ENCODE data around the gene RNF207. TPM values are rescaled to one million over a fixed set of nuclear protein-coding genes. Genes with fewer than 3 reads are reported as not detected.

Gene RNF207
- total RNA-seq, 1 donor from 2014 or later = 6.6 TPM

- H3K27me3 ChIP-seq (ENCODE audit: control insufficient read depth, insufficient read depth, low read length) = peaks cover 13% of the 10 kb centered on the region
- no peak overlapping the region for H3K4me3 ChIP-seq (ENCODE audit: low read depth, low read length)
- no peak for DNase-seq (ENCODE audit: low read depth)
- no peak for TF ChIP-seq CTCF (IDR thresholded peaks at IDR 0.05; ENCODE audit: insufficient read depth, low read length, severe bottlenecking)
- no peaks in the 10 kb centered on the region for H3K36me3 ChIP-seq (ENCODE audit: control insufficient read depth, insufficient read depth, low read length)
- FAIRE-seq = no peak
These were observed 43.1 kb upstream of the RNF207 start for GRCh38 chr1:6162773-6163172.

- TF ChIP-seq CTCF (IDR thresholded peaks at IDR 0.05; ENCODE audit: insufficient read depth, low read length, severe bottlenecking) = no peak
- DNase-seq (ENCODE audit: low read depth) = no peak
- Histone ChIP-seq H3K4me3 (ENCODE audit: low read depth, low read length) (no peak overlapping the region), H3K36me3 (ENCODE audit: control insufficient read depth, insufficient read depth, low read length) (no peaks in the 10 kb centered on the region), H3K27me3 (ENCODE audit: control insufficient read depth, insufficient read depth, low read length) (peaks cover 13% of the 10 kb centered on the region)
- no peak for FAIRE-seq
These were observed 42.5 kb upstream of the RNF207 start for GRCh38 chr1:6163191-6163972.

- H3K4me3 ChIP-seq (ENCODE audit: low read depth, low read length) = no peak overlapping the region
- TF ChIP-seq CTCF (IDR thresholded peaks at IDR 0.05; ENCODE audit: insufficient read depth, low read length, severe bottlenecking) = no peak
- DNase-seq (ENCODE audit: low read depth) (no peak), FAIRE-seq (no peak)
- no peaks in the 10 kb centered on the region for H3K36me3 ChIP-seq (ENCODE audit: control insufficient read depth, insufficient read depth, low read length)
- peaks cover 13% of the 10 kb centered on the region for H3K27me3 ChIP-seq (ENCODE audit: control insufficient read depth, insufficient read depth, low read length)
These were observed 41.8 kb upstream of the RNF207 start for GRCh38 chr1:6163973-6164617.

- DNase-seq (ENCODE audit: low read depth) = no peak
- no peak overlapping the region for H3K4me3 ChIP-seq (ENCODE audit: low read depth, low read length)
- FAIRE-seq = no peak
- peaks cover 17% of the 10 kb centered on the region for H3K27me3 ChIP-seq (ENCODE audit: control insufficient read depth, insufficient read depth, low read length)
- H3K36me3 ChIP-seq (ENCODE audit: control insufficient read depth, insufficient read depth, low read length) = no peaks in the 10 kb centered on the region
- TF ChIP-seq CTCF (IDR thresholded peaks at IDR 0.05; ENCODE audit: insufficient read depth, low read length, severe bottlenecking) = no peak
These were observed 40.9 kb upstream of the RNF207 start for GRCh38 chr1:6165027-6165426.

GRCh38 chr1:6165441-6165985 lies 40.4 kb upstream of the RNF207 start:
- Histone ChIP-seq H3K4me3 (ENCODE audit: low read depth, low read length) (no peak overlapping the region), H3K27me3 (ENCODE audit: control insufficient read depth, insufficient read depth, low read length) (peaks cover 17% of the 10 kb centered on the region), H3K36me3 (ENCODE audit: control insufficient read depth, insufficient read depth, low read length) (no peaks in the 10 kb centered on the region)
- TF ChIP-seq CTCF (IDR thresholded peaks at IDR 0.05; ENCODE audit: insufficient read depth, low read length, severe bottlenecking) = no peak
- FAIRE-seq = no peak
- no peak for DNase-seq (ENCODE audit: low read depth)
